ENCODE data around the gene TP63. TPM values are rescaled to one million over a fixed set of nuclear protein-coding genes. Genes with fewer than 3 reads are reported as not detected.
"Not testable (repeated sequence)": the region's sequence is repeated elsewhere in the genome, so short reads cannot be mapped to it uniquely, and the experiment has no call there.

The TP63 gene
- total RNA-seq, 4 donors from 2014 or later = 302 to 485 (median 319) TPM

- no peaks in the 10 kb centered on the region for H3K4me1 ChIP-seq
- 93% methylated on average over 3 of the region's 5 CpGs for WGBS
- DNase-seq (ENCODE audit: low spot score in 2 of 2) = no peak
Observed at GRCh38 chr3:189744235-189744634, 113.0 kb downstream of the TP63 start.

DNA sequence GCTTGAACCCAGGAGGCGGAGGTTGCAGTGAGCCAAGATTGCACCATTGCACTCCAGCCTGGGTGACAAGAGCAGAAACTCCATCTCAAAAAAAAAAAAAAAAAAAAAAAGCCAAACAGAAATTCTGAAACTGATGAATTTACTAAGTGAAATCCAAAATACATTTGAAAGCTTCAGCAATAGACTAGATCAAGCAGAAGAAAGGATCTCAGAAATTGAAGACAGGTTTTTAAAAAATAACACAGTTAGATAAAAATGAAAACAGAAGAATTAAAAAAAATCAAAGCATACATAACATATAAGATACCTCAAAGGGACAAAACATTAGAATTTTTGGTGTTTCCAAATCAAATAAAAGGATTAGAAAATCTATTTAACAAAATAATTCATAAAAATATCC is 114.4 kb downstream of the TP63 start:
- WGBS = 100% methylated on average over 1 of the region's 1 CpG

More at GRCh38 chr3:189744235-189744634, 113.0 kb downstream of the TP63 start:
- TF ChIP-seq POLR2AphosphoS5 (IDR thresholded peaks at IDR 0.05) = no peak
- TF ChIP-seq, protein P1, sequence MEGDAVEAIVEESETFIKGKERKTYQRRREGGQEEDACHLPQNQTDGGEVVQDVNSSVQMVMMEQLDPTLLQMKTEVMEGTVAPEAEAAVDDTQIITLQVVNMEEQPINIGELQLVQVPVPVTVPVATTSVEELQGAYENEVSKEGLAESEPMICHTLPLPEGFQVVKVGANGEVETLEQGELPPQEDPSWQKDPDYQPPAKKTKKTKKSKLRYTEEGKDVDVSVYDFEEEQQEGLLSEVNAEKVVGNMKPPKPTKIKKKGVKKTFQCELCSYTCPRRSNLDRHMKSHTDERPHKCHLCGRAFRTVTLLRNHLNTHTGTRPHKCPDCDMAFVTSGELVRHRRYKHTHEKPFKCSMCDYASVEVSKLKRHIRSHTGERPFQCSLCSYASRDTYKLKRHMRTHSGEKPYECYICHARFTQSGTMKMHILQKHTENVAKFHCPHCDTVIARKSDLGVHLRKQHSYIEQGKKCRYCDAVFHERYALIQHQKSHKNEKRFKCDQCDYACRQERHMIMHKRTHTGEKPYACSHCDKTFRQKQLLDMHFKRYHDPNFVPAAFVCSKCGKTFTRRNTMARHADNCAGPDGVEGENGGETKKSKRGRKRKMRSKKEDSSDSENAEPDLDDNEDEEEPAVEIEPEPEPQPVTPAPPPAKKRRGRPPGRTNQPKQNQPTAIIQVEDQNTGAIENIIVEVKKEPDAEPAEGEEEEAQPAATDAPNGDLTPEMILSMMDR (IDR thresholded peaks at IDR 0.05) = no peak
- no peak for TF ChIP-seq POLR2A (IDR thresholded peaks at IDR 0.05)
- TF ChIP-seq EP300 (IDR thresholded peaks at IDR 0.05) = no peak
- no peaks in the 10 kb centered on the region for H3K9me3 ChIP-seq
- H3K36me3 ChIP-seq = no peaks in the 10 kb centered on the region
- no peak overlapping the region for H3K27ac ChIP-seq
- H3K4me3 ChIP-seq = no peak overlapping the region
- no peaks in the 10 kb centered on the region for H3K27me3 ChIP-seq

DNA sequence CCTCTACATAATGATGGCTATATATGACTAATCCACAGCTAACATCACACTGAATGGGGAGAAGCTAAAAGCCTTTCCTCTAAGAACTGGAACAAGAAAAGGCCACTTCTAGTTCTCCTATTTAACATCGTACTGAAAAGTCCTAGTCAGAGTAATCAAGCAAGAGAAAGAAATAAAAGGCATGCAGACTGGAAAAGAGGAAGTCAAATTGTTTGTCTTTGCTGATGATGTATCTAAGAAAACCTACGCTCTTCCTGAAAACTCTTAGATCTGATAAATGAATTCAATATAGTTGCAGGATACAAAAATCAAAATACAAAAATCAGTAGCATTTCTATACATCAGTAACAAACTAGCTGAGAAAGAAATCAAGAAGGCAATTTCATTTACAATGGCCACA is 116.9 kb downstream of the TP63 start:
- no peaks in the 10 kb centered on the region for H3K36me3 ChIP-seq
- no peak for TF ChIP-seq POLR2A (IDR thresholded peaks at IDR 0.05)
- TF ChIP-seq, protein P1 (IDR thresholded peaks at IDR 0.05) = no peak
- no peak for TF ChIP-seq POLR2AphosphoS5 (IDR thresholded peaks at IDR 0.05)
- TF ChIP-seq EP300 (IDR thresholded peaks at IDR 0.05) = no peak
- H3K27me3 ChIP-seq = no peaks in the 10 kb centered on the region
- no peak overlapping the region for H3K4me3 ChIP-seq
- H3K27ac ChIP-seq = no peak overlapping the region
- no peak for DNase-seq (ENCODE audit: low spot score in 2 of 2)
- H3K9me3 ChIP-seq = no peaks in the 10 kb centered on the region
- no peaks in the 10 kb centered on the region for H3K4me1 ChIP-seq
- 72% methylated on average over 2 of the region's 2 CpGs for WGBS

More for the DNA sequence above, 114.4 kb downstream of the TP63 start:
- Histone ChIP-seq H3K27me3 (no peaks in the 10 kb centered on the region), H3K4me1 (no peaks in the 10 kb centered on the region), H3K36me3 (no peaks in the 10 kb centered on the region), H3K9me3 (no peaks in the 10 kb centered on the region), H3K27ac (no peak overlapping the region), H3K4me3 (no peak overlapping the region)
- no peak for TF ChIP-seq POLR2AphosphoS5 (IDR thresholded peaks at IDR 0.05)
- TF ChIP-seq POLR2A (IDR thresholded peaks at IDR 0.05) = no peak
- TF ChIP-seq EP300 (IDR thresholded peaks at IDR 0.05) = no peak
- TF ChIP-seq, protein P1 (IDR thresholded peaks at IDR 0.05) = no peak
- no peak for DNase-seq (ENCODE audit: low spot score in 2 of 2)

GRCh38 chr3:189750972-189751371 is 119.8 kb downstream of the TP63 start:
- 99% methylated on average over 4 of the region's 4 CpGs for WGBS
- not testable (repeated sequence) for H3K27ac ChIP-seq; H3K4me1 ChIP-seq; H3K4me3 ChIP-seq; DNase-seq (ENCODE audit: low spot score in 2 of 2); H3K27me3 ChIP-seq; H3K9me3 ChIP-seq; H3K36me3 ChIP-seq

GRCh38 chr3:189754356-189754755 is 123.2 kb downstream of the TP63 start:
- no peak for TF ChIP-seq POLR2AphosphoS5 (IDR thresholded peaks at IDR 0.05)
- TF ChIP-seq POLR2A (IDR thresholded peaks at IDR 0.05) = no peak
- no peak for TF ChIP-seq EP300 (IDR thresholded peaks at IDR 0.05)
- TF ChIP-seq, protein P1 (IDR thresholded peaks at IDR 0.05) = no peak
- H3K4me1 ChIP-seq = no peaks in the 10 kb centered on the region
- DNase-seq (ENCODE audit: low spot score in 2 of 2) = no peak

DNA sequence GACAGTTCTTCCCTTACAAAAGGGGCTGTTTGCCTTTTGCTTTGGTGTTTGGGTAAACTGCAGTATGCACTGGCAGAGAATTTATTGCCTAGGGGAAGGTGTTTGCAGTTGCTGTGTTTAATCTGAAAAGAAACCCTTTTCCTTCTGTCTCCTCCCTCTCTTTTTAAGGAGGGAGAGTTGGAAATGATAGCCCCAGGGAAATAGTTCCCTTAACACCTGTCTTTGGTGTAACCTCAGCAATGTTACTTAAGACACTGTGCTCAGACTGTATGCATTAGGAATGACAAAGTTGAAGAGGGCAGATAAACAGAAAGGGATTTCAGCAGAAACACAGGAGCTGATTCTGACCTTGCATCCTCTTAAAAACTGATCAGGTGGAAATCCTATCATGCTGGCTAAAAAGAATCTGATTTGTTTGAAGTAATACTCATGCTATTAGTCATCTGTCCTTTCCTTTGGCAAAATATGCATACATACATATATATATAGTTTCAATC is 125.4 kb downstream of the TP63 start:
- Histone ChIP-seq H3K4me3 (no peak overlapping the region), H3K9me3 (no peaks in the 10 kb centered on the region), H3K27me3 (no peaks in the 10 kb centered on the region), H3K4me1 (no peaks in the 10 kb centered on the region), H3K27ac (no peak overlapping the region), H3K36me3 (no peaks in the 10 kb centered on the region)
- TF ChIP-seq POLR2AphosphoS5 (IDR thresholded peaks at IDR 0.05) = no peak
- no peak for TF ChIP-seq POLR2A (IDR thresholded peaks at IDR 0.05)
- no peak for TF ChIP-seq EP300 (IDR thresholded peaks at IDR 0.05)
- TF ChIP-seq, protein P1 (IDR thresholded peaks at IDR 0.05) = no peak
- no peak for DNase-seq (ENCODE audit: low spot score in 2 of 2)

More at GRCh38 chr3:189754356-189754755, 123.2 kb downstream of the TP63 start:
- Histone ChIP-seq H3K27me3 (no peaks in the 10 kb centered on the region), H3K27ac (no peak overlapping the region), H3K36me3 (no peaks in the 10 kb centered on the region), H3K4me3 (no peak overlapping the region), H3K9me3 (no peaks in the 10 kb centered on the region)
- WGBS = 84% methylated on average over 2 of the region's 2 CpGs
